HG03378 (cell line): ENCODE results near the gene SSR4.
"Not testable (repeated sequence)": the region's sequence is repeated elsewhere in the genome, so short reads cannot be mapped to it uniquely, and the experiment has no call there.

Experiments
- ATAC-seq: cut with Tn5 transposase; IDR thresholded peaks from one replicate; pipeline ENCODE4 v1.9.1; 2021; ENCODE audit warnings: mild to moderate bottlenecking, moderate library complexity; ENCODE audit not compliant: unreplicated experiment

Gene SSR4

GRCh38 chrX:153794018-153794896, at the start of gene SSR4, which contains the start of gene IDH3G:
SSR4 (plus strand) TSS chrX:153794668; CDS start chrX:153794688, 20 bp downstream.
IDH3G (minus strand) TSS chrX:153794375; CDS start chrX:153794326, 49 bp downstream.
- ATAC-seq, result peak; percentile 81

- not testable (repeated sequence) for ATAC-seq
These were observed 49.4 kb upstream of the SSR4 start for GRCh38 chrX:153745067-153745433.

GRCh38 chrX:153746359-153746758, 48.1 kb upstream of the SSR4 start:
- ATAC-seq, result no peak

GRCh38 chrX:153746991-153747390, 47.5 kb upstream of the SSR4 start:
- ATAC-seq, result not testable (repeated sequence)

GRCh38 chrX:153749017-153749416, 45.5 kb upstream of the SSR4 start:
- ATAC-seq, result not testable (repeated sequence)

GRCh38 chrX:153750127-153750774, 44.2 kb upstream of the SSR4 start:
- ATAC-seq, result no peak

GRCh38 chrX:153755136-153755535, 39.3 kb upstream of the SSR4 start:
- no peak for ATAC-seq

GRCh38 chrX:153761863-153762262, 32.6 kb upstream of the SSR4 start:
- no peak for ATAC-seq

- no peak for ATAC-seq
These were observed 31.8 kb upstream of the SSR4 start for GRCh38 chrX:153762626-153763173.

GRCh38 chrX:153763298-153763932, 31.1 kb upstream of the SSR4 start:
- no peak for ATAC-seq

GRCh38 chrX:153763989-153764755, 30.3 kb upstream of the SSR4 start, which contains the start of gene PLXNB3:
PLXNB3 (plus strand) TSS chrX:153764249; CDS start chrX:153765536, 1,287 bp downstream.
- peak; percentile 56 for ATAC-seq

GRCh38 chrX:153764786-153765137, 29.7 kb upstream of the SSR4 start:
- no peak for ATAC-seq

- no peak for ATAC-seq
These were observed 29.1 kb upstream of the SSR4 start for GRCh38 chrX:153765138-153766079.

GRCh38 chrX:153766098-153766817, 28.2 kb upstream of the SSR4 start:
- ATAC-seq, result no peak

- no peak for ATAC-seq
These were observed 27.4 kb upstream of the SSR4 start for GRCh38 chrX:153766871-153767673.

GRCh38 chrX:153767674-153768055, 26.8 kb upstream of the SSR4 start:
- ATAC-seq, result no peak

GRCh38 chrX:153768311-153769157, 25.9 kb upstream of the SSR4 start:
- no peak for ATAC-seq
